ENCODE results near the gene TLL1.

- no peak for TF ChIP-seq ZBTB1 (CRISPR knock-in tag; IDR thresholded peaks at IDR 0.05; ENCODE audit: borderline replicate concordance)
- TF ChIP-seq CTCF (CRISPR knock-in tag; IDR thresholded peaks at IDR 0.05): no peak
- TF ChIP-seq ZNF224 (CRISPR knock-in tag; IDR thresholded peaks at IDR 0.05): no peak
- TF ChIP-seq SNAPC5 (CRISPR knock-in tag; IDR thresholded peaks at IDR 0.05; ENCODE audit: borderline replicate concordance): no peak
- TF ChIP-seq YY1 (IDR thresholded peaks at IDR 0.05; ENCODE audit: insufficient read depth, insufficient replicate concordance, low read depth, low read length): no peak
- TF ChIP-seq MAFG (CRISPR knock-in tag; IDR thresholded peaks at IDR 0.05): no peak
- TF ChIP-seq MXI1 (IDR thresholded peaks at IDR 0.05; ENCODE audit: borderline replicate concordance, low read depth, low read length): no peak
- no peak for TF ChIP-seq ATRX (CRISPR knock-in tag; IDR thresholded peaks at IDR 0.05; ENCODE audit: borderline replicate concordance)
- no peak for TF ChIP-seq ZFX (CRISPR knock-in tag; IDR thresholded peaks at IDR 0.05; ENCODE audit: low read depth)
- TF ChIP-seq USF2 (IDR thresholded peaks at IDR 0.05; ENCODE audit: low read depth, low read length): no peak
- no peak for TF ChIP-seq USF2 (CRISPR knock-in tag; IDR thresholded peaks at IDR 0.05; ENCODE audit: borderline replicate concordance)
- TF ChIP-seq GATAD1 (CRISPR knock-in tag; IDR thresholded peaks at IDR 0.05): no peak
- no peak for TF ChIP-seq PAF1 (CRISPR knock-in tag; IDR thresholded peaks at IDR 0.05)
- TF ChIP-seq FOXA1 (IDR thresholded peaks at IDR 0.05): no peak
- TF ChIP-seq FOXA1 (CRISPR knock-in tag; IDR thresholded peaks at IDR 0.05): no peak
- no peak for TF ChIP-seq SIN3A (IDR thresholded peaks at IDR 0.05; ENCODE audit: borderline replicate concordance, low read depth, low read length)
Measured at GRCh38 chr4:165879641-165880040, 6.6 kb downstream of the TLL1 start.

Measured in HepG2 (cell line).